Ramos (cell line): ENCODE results near the gene SCD.

Source experiments
- in situ Hi-C: fragments of 300-500 bp; cut with MboI; formaldehyde crosslinking; loops from one replicate; pipeline ENCODE4 v1.14.3; 2022; ENCODE audit warnings: low sequenced_read_pairs; ENCODE audit not compliant: unreplicated experiment

The SCD gene

GRCh38 chr10:100338434-100339036, 8.5 kb upstream of the SCD start:
- in situ Hi-C loops, result loop anchor here (5.0 to 10.0 kb wide), 2 partner anchors 94 to 176 kb away; partner anchors contain the start of gene SEC31B

GRCh38 chr10:100339236-100339635, 7.8 kb upstream of the SCD start:
- in situ Hi-C loops, result loop anchor here (5.0 to 10.0 kb wide), 2 partner anchors 93 to 176 kb away; partner anchors contain the start of gene SEC31B

- in situ Hi-C loops, result no loop called here
These were observed 5.8 kb upstream of the SCD start for GRCh38 chr10:100340948-100341847.

GRCh38 chr10:100341953-100342626, 4.9 kb upstream of the SCD start:
- in situ Hi-C loops, result no loop called here

- in situ Hi-C loops, result no loop called here
These were observed 4.4 kb upstream of the SCD start for GRCh38 chr10:100342627-100342972.

- in situ Hi-C loops, result no loop called here
These were observed 2.7 kb upstream of the SCD start for GRCh38 chr10:100344241-100344788.

GRCh38 chr10:100345570-100346330, 1.3 kb upstream of the SCD start:
- in situ Hi-C loops, result no loop called here

- in situ Hi-C loops, result no loop called here
These were observed 675 bp upstream of the SCD start for GRCh38 chr10:100346351-100346764.

GRCh38 chr10:100347568-100348195, 649 bp downstream of the SCD start:
- in situ Hi-C loops, result no loop called here

- in situ Hi-C loops, result no loop called here
These were observed 1.4 kb downstream of the SCD start for GRCh38 chr10:100348389-100348927.

- in situ Hi-C loops, result no loop called here
These were observed 2.1 kb downstream of the SCD start for GRCh38 chr10:100349087-100349486.

GRCh38 chr10:100349672-100350071, 2.6 kb downstream of the SCD start:
- in situ Hi-C loops, result no loop called here

GRCh38 chr10:100350914-100351485, 4.0 kb downstream of the SCD start:
- in situ Hi-C loops, result no loop called here

GRCh38 chr10:100353770-100354485, 6.9 kb downstream of the SCD start:
- in situ Hi-C loops, result no loop called here

GRCh38 chr10:100355086-100355485, 8.1 kb downstream of the SCD start:
- in situ Hi-C loops, result no loop called here

- in situ Hi-C loops, result no loop called here
These were observed 9.3 kb downstream of the SCD start for GRCh38 chr10:100356067-100357017.
